ENCODE data around the gene ARNT2.

GRCh38 chr15:80645494-80646065 is 241.4 kb downstream of the ARNT2 start:
- TF ChIP-seq POLR2A (IDR thresholded peaks at IDR 0.05) (no peak), CTCF (IDR thresholded peaks at IDR 0.05) (no peak)

Measured in vagina (tissue), 2 donors.